Uterus (tissue), 2 donors: Measurements from ENCODE around the gene TLK1.

Experiments
- POLR2A ChIP-seq, 2 donors: fragments of 450-650 bp; IDR thresholded peaks; one replicate each; pipeline ENCODE4 v1.6.1; 2016; ENCODE audit warnings: antibody characterized with exemption in 2 of 2, mild to moderate bottlenecking in 1 of 2, moderate library complexity in 1 of 2
- TF ChIP-seq, protein P1 (sequence below), 4 experiments: fragments of 200-600 bp in 2 of 4; fragments of 450-650 bp in 2 of 4; sonication (generic) in 2 of 4; IDR thresholded peaks; one replicate each; pipeline ENCODE4 v1.5.1; 2016 to 2019; ENCODE audit warnings: antibody characterized with exemption in 4 of 4, mild to moderate bottlenecking in 2 of 4, moderate library complexity in 1 of 4

DNA sequence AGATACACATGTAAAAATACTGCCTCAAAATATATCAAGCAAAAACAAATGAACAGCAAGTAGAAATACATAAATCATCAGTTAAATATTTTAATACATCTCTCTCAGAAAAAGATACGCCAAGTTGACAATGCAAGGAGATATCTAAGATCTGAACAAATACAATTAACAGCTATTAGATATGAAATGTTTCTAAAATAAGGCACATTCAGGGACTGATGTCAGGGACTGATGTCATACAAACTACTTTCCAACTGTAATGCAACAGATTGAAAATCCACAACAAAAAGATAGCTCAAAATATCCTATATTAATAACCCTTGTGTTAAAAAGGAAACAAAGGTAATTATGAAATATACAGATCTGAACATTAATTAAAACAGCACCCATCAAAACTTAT, 51.7 kb downstream of the TLK1 start:
- no peak for TF ChIP-seq POLR2A (IDR thresholded peaks at IDR 0.05)
- TF ChIP-seq, protein P1, sequence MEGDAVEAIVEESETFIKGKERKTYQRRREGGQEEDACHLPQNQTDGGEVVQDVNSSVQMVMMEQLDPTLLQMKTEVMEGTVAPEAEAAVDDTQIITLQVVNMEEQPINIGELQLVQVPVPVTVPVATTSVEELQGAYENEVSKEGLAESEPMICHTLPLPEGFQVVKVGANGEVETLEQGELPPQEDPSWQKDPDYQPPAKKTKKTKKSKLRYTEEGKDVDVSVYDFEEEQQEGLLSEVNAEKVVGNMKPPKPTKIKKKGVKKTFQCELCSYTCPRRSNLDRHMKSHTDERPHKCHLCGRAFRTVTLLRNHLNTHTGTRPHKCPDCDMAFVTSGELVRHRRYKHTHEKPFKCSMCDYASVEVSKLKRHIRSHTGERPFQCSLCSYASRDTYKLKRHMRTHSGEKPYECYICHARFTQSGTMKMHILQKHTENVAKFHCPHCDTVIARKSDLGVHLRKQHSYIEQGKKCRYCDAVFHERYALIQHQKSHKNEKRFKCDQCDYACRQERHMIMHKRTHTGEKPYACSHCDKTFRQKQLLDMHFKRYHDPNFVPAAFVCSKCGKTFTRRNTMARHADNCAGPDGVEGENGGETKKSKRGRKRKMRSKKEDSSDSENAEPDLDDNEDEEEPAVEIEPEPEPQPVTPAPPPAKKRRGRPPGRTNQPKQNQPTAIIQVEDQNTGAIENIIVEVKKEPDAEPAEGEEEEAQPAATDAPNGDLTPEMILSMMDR (IDR thresholded peaks at IDR 0.05): no peak
